Peyer's patch (tissue), 4 donors: ENCODE data around the gene RPE. TPM values are rescaled to one million over a fixed set of nuclear protein-coding genes. Genes with fewer than 3 reads are reported as not detected.

Source experiments
- DNase-seq, 3 donors: peaks; one replicate each; pipeline ENCODE4 v3.0.0-alpha.2; 2017 to 2019
- H3K27ac ChIP-seq, 4 donors: fragments of 200-600 bp; sonication (generic); one replicate each; pipeline ENCODE4 v1.5.1; 2016 to 2019
- H3K27me3 ChIP-seq, 2 donors: fragments of 200-600 bp; sonication (generic); one replicate each; pipeline ENCODE4 v1.5.1; 2019
- H3K36me3 ChIP-seq, 3 donors: fragments of 200-600 bp; sonication (generic); one replicate each; pipeline ENCODE4 v1.5.1; 2016 to 2019
- H3K4me1 ChIP-seq, 4 donors: fragments of 200-600 bp; sonication (generic); one replicate each; pipeline ENCODE4 v1.5.1; 2016 to 2019
- H3K4me3 ChIP-seq, 4 donors: fragments of 200-600 bp; sonication (generic); 1 replicate in 3 of 4; 2 replicates in 1 of 4; pipeline ENCODE4 v1.5.1; 2016 to 2019; ENCODE audit warnings: mild to moderate bottlenecking in 1 of 4
- H3K9me3 ChIP-seq, 4 donors: fragments of 200-600 bp; sonication (generic); one replicate each; pipeline ENCODE4 v1.5.1; 2016 to 2019; ENCODE audit warnings: mild to moderate bottlenecking in 1 of 4
- CTCF ChIP-seq, 6 experiments: fragments of 450-650 bp in 4 of 6; fragments of 200-600 bp in 2 of 6; sonication (generic) in 1 of 6; IDR thresholded peaks; one replicate each; pipeline ENCODE4 v1.5.1; 2017 to 2019; ENCODE audit warnings: antibody characterized with exemption in 6 of 6, mild to moderate bottlenecking in 3 of 6, moderate library complexity in 1 of 6
- POLR2A ChIP-seq, 2 donors: fragments of 450-650 bp; IDR thresholded peaks; one replicate each; pipeline ENCODE4 v1.5.1; 2017; ENCODE audit warnings: antibody characterized with exemption in 2 of 2, mild to moderate bottlenecking in 2 of 2, moderate library complexity in 2 of 2
- total RNA-seq, 4 donors: library from RNA; depleted of rRNA; stranded (reverse); fragments of >200 nt; gene quantifications; one replicate each; pipeline ENCODE4 v1.1.0, GENCODE V29; 2016

The RPE gene
- total RNA-seq, result 10 to 100 TPM; 20.8 to 46.1 (median 35.5) TPM

GRCh38 chr2:210002158-210003157 is at the start of gene RPE:
TSS of gene RPE (plus strand) at chr2:210002638. CDS start at chr2:210002662, 24 bp downstream.
- Histone ChIP-seq H3K4me3 (peak within 1 kb of the TSS; percentile 73 to 96 (median 78)), H3K36me3 (no peaks in the 10 kb centered on the region), H3K4me1 (peaks cover 0 to 24% (median 7%) of the 10 kb centered on the region in 4 donors), H3K27ac (peak within 1 kb of the TSS; percentile 66 to 82 (median 78)), H3K9me3 (no peaks in the 10 kb centered on the region), H3K27me3 (no peaks in the 10 kb centered on the region)
- TF ChIP-seq POLR2A (IDR thresholded peaks at IDR 0.05) (peak; percentile 42 to 50), CTCF (IDR thresholded peaks at IDR 0.05) (peak in 1 of 6 experiments; percentile 4)
- DNase-seq, result peak; percentile 95 to 99 (median 98)

DNA sequence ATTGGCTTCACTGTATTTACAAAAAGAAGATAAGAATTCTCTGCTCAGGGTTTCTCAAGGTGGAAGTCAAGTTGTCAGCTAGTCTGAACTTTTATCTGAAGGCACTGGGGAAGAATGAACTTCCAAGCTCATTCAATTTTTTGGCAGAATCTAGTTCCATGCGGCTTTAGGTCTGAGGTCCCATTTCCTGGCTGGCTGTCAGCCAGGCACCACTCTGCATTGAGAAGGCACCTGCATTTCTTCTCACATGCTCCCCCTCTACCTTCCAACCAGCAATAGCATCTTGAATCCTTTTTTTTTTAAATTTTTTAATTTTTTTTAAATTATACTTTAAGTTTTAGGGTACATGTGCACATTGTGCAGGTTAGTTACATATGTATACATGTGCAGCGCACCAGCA is 46.2 kb upstream of the RPE start:
- no peaks in the 10 kb centered on the region for H3K9me3 ChIP-seq
- H3K27ac ChIP-seq, result no peak overlapping the region
- no peaks in the 10 kb centered on the region for H3K36me3 ChIP-seq
- no peak for TF ChIP-seq POLR2A (IDR thresholded peaks at IDR 0.05)
- H3K4me1 ChIP-seq, result no peaks in the 10 kb centered on the region
- no peak overlapping the region for H3K4me3 ChIP-seq
- H3K27me3 ChIP-seq, result no peaks in the 10 kb centered on the region
- DNase-seq, result no peak

- DNase-seq, result no peak
- Histone ChIP-seq H3K9me3 (no peaks in the 10 kb centered on the region), H3K27ac (no peak overlapping the region), H3K4me1 (no peaks in the 10 kb centered on the region), H3K27me3 (no peaks in the 10 kb centered on the region), H3K4me3 (no peak overlapping the region), H3K36me3 (no peaks in the 10 kb centered on the region)
- no peak for TF ChIP-seq POLR2A (IDR thresholded peaks at IDR 0.05)
- TF ChIP-seq CTCF (IDR thresholded peaks at IDR 0.05), result no peak
Observed at GRCh38 chr2:209958016-209958415, 44.4 kb upstream of the RPE start.

GRCh38 chr2:209960045-209960444 is 42.4 kb upstream of the RPE start:
- no peaks in the 10 kb centered on the region for H3K27me3 ChIP-seq
- H3K27ac ChIP-seq, result no peak overlapping the region
- TF ChIP-seq CTCF (IDR thresholded peaks at IDR 0.05), result no peak
- TF ChIP-seq POLR2A (IDR thresholded peaks at IDR 0.05), result no peak
- H3K9me3 ChIP-seq, result no peaks in the 10 kb centered on the region
- no peak for DNase-seq
- no peak overlapping the region for H3K4me3 ChIP-seq
- no peaks in the 10 kb centered on the region for H3K4me1 ChIP-seq
- no peaks in the 10 kb centered on the region for H3K36me3 ChIP-seq

- DNase-seq, result peak in 2 of 3 donors; percentile 37 to 75
- Histone ChIP-seq H3K36me3 (no peaks in the 10 kb centered on the region), H3K4me3 (no peak overlapping the region), H3K27me3 (no peaks in the 10 kb centered on the region), H3K27ac (no peak overlapping the region), H3K4me1 (no peaks in the 10 kb centered on the region), H3K9me3 (no peaks in the 10 kb centered on the region)
- peak in 4 of 6 experiments; percentile 47 to 59 (median 48) for TF ChIP-seq CTCF (IDR thresholded peaks at IDR 0.05)
- TF ChIP-seq POLR2A (IDR thresholded peaks at IDR 0.05), result no peak
Observed at GRCh38 chr2:209960676-209961630, 41.5 kb upstream of the RPE start.
